Activated CD4-positive, CD25-positive, alpha-beta regulatory T cell treated with anti-CD3 and anti-CD28 coated beads, Interleukin-2, amount 50 U/mL, for 72 hours (primary cell): ENCODE results near the gene KRT222.

Experiments used
- DNase-seq: peaks from one replicate; pipeline ENCODE4 v3.0.0; 2021

Gene KRT222

DNA sequence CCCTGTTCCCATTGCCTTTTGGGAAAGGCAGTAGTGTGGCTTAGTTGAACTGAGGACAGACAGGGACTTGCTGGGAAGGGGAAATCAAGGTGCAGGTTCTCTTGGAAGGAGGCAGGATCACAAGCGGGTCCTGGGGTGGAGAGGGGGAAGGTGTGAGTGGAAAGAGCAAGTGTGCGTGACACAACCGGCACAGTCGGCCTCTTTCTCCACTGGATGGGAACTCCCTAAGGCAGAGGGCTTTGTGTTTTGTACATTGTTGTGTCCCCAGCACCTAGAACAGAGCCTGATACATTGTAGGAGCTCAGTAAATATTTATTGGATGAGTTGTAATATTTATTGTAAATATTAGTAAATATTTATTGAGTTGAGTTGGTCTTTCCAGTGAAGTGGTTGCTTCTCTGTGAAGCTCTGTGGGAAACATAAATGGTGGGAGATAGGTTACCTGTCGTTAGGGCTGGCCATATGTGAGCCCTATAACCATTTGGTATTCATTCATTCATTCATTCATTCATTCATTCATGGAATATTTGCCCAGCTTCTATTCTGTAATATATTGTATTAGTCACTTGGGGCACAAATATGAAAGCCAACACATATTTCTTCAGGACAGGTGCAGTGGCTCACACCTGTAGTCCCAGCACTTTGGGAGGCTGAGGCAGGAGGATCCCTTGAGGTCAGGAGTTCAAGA, 51.4 kb downstream of the KRT222 start:
- no peak for DNase-seq

DNA sequence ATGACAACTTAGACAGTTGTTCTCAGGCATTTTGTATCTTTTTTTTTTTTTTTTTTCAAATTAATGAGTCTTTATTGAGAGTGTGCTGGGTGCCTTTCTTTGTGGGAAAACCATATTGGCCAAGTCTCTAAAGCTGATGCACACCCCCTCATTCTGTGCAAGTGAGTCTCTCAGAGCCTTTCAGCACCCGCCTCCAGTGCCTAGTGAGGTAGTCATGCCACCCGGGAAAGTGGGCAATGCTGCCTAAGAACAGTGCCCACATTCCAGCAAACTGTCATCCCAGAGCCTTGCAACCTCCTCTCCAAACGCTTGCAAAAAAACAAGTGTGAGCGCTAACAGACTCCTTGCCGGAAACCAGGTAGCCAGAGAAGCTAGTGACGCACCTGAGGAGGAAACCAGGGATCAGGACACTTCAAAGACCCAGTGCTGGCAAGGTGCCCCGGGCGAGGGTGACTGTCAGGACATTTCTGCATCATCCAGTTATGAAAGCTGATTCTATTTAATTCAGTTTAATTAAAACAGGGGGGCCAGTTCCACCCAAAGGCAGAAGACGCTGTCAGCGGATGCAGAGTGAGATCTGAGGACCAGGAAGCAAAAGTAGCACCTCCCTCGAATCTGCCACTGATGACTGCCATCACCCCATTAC, 52.3 kb downstream of the KRT222 start:
- no peak for DNase-seq

DNA sequence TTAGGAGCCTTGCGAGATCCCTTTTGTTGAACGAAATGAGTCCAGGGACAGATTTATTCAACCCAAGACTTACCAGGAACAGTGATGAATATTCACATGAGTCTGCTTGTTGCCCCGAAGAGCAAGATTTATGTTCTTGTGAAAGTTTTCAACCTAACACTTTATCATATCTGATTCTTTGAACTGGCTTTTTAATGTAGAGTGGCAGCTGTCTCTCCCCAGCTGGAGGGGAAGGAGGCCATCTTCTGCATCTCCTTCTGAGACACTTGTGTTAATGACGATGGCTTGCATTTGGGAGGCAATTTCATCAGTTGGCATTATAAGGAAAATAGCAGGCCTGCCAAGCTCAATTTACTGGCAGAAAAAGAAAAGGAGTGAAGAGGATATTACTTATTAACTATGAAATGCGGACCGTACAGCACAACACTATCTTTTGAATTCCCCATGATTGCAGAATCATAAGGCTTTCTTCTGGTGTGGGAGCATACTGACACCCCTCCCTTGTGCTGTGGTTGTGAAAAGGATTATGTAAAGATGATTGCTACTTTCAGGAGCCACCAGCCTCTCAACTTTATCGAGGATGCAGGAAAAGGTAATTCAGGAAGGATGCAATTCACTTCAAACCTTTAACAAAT, 53.0 kb downstream of the KRT222 start:
- no peak for DNase-seq

DNA sequence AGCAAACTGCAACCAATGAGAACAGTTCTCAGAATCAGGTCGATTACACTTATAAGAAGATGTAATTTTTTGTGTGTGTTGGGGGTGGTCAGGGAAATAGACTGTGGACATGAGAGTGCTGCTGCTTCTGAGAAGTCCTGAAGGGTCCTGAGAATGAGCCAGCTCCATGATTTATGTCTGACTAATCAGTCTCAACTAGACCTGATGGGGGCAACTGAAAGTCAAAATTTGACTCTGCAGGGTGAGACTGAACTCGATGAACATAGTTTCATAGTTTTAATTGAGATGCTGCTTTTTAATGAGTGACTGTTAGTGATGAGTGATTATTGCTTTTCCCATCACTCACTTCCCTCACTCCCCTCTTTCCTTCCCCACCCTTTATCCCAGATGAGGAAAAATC, 54.6 kb downstream of the KRT222 start:
- DNase-seq = no peak

DNA sequence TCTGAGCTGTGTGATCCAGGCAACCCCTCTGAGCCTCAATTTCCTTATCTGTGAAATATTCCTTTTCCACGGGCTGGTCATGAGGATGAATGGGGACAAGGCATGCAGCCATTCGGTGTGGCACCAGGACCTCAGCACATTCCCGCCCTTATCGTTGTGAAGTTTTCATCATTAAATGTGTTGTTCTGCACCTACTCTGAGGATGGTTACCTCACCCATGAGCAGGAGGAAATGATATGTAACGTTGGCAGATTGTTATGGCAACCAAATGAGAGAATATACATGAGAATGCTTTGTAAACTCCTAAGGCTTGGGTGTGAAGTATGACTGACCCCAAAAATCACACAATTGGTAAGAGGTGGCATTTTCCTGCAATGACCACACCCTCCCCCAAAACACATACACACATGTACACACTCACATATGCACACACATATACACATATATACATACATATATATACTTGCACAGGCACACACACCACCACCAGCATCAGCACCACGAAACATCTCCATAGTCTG, 56.9 kb downstream of the KRT222 start:
- no peak for DNase-seq

DNA sequence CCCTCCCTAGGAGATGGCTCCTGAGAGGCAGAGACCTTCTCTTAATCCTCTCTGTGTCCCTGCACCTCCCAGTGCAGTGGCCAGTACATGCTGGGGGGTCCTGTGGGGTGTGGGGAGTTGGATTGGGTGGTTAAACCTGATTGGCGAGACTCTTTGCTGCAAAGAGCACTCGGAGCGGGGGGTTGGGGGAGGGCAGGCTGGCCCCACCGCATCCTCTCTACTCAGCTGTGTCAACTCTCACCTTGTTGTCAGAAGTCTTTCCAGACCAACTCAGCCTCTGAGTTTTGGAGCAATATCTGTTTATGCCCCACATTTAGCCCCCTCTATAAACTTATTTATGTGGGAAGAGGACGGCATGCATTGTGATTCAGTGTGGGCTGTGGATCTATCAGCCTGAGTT, 57.3 kb downstream of the KRT222 start:
- no peak for DNase-seq

DNA sequence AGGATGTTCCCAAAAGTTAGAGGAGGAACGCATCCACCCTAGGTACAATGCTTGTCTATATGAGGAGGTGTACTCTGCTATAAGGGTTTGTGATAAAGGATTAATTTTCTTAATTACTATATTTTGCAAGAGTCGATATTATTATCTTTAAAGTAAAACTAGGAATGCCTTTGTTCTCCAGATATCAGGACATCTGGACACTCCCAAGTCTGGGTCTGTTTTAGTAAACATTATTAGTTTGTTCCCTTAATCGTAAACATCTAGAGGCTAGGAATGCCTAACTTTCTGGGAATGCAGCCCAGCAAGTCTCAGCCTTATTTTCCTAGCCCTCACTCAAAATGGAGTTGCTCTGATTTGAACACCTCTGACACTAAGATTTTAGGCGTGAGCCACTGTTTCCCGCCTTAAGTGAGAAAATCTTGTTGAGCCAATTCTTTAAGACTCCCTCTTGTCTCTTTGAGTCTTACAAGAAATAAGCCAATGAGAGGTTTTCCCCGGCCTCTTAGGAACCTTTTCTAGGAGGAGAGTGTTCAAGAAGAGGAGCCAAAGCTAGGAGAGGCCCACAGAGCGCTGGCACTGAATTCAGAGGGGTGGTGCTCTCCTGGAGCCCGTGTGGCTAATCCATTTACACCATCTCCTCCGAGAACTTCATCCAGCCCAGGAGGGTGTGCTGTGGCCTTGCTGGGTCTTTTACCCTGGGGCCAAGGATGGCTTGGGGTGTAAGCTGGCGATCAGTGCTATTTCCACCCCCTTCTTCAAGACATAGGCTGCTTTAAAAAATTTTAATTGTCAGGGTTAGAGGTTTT, 58.2 kb downstream of the KRT222 start:
- no peak for DNase-seq

DNA sequence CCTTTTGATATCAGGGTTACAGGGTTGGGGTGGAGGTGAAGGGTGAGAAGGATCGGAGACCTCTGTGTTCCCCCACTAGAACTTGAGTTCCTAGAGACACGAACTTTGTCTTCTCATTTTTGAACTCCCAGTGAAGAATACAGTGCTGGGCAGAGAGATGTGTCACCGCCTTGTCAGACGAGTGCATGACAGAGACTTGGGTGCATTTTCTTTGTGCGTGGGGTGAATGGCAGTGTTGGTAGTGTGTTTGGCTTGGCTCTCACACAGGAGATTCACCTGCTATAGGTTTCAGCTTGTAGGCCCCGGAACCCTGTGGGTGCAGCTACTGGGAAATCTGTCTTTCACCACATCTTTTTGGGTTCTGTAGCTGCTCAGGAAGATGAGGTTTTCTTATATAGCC, 59.7 kb downstream of the KRT222 start:
- DNase-seq = no peak
